HL-60/S4 treated with phorbol 12-myristate 13-acetate at 8.2 ng/mL for 4 days and 3 days (cell line): ENCODE measurements around the gene RIPK4.
"Not testable (repeated sequence)": the region's sequence is repeated elsewhere in the genome, so short reads cannot be mapped to it uniquely, and the experiment has no call there.

Experiments used
- in situ Hi-C: fragments of 300-500 bp; cut with MboI; formaldehyde crosslinking; loops from 2 replicates; pipeline ENCODE4 v1.15.0; 2022; ENCODE audit warnings: low sequenced_read_pairs

The RIPK4 gene

DNA sequence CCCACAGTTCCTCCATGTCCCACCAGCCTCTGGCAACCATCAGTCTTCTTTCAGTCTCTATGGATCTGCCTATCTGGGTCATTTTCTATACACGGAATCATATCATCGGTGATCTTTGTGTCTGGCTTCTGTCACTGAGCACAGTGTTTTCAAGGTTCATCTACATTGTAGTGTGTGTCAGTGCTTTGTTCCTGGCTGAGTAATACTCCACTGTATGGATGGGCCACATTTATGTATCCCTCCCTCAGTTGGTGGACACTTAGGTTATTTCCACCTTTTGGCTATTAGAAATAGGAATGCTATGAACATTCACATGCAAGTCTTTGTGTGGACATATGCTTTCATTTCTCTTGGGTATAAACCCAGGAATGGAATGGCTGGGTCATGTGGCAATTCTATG, 46.6 kb downstream of the RIPK4 start:
- in situ Hi-C loops = no loop called here

DNA sequence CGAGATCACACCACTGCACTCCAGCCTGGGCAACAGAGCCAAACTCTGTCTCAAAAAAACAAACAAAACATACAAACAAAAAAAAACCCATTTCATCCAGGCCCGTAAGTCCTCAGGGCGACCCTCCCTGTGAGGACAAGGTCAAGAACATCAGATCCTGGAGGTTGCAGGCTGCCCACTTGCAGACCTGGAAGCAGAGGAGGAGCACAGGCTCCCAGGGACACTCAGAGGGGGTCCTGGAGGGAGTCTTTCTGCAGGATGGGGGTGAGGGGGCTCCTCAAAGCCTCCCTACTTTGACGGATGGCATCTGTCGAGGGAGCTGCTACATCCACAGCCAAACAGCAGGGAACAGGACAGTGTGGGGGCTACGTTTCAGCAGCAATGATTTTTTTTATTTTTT, 47.2 kb downstream of the RIPK4 start:
- in situ Hi-C loops = no loop called here

DNA sequence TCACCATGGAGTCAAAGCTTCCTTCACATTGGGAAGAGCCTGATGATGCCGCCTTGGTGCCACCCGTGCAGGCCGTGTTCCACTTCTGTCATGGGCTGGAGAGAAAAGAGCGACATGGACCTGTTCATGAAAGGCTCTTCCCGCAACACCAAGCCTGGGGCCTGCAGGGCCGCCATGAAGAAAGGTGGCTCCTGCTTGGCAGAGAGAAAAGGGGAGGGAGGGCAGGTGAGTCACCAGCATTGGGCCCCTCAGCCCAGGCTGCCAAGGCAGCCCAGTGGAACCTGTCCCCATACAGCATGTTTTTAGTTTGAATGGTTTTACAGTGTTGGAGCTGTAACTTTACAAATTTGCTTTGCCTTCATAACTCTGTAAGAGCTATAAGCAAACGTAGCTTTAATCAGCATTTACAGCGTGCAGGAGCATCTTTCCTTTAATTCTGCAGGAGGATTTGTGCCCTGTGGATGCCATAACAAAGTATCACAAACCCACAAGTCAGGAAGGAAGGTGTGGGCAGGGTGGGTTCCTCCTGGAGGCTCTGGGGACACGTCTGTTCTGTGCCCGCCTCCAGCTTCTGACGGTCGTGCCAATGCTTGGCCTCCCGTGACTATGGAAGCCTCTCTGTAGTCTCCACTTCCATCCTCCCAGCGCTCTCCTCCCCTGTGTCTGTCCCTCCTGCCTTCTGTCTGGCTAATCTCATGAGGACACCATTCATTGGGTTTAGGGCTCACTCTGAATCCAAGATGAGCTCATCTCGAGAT, 49.1 kb downstream of the RIPK4 start:
- in situ Hi-C loops = no loop called here

DNA sequence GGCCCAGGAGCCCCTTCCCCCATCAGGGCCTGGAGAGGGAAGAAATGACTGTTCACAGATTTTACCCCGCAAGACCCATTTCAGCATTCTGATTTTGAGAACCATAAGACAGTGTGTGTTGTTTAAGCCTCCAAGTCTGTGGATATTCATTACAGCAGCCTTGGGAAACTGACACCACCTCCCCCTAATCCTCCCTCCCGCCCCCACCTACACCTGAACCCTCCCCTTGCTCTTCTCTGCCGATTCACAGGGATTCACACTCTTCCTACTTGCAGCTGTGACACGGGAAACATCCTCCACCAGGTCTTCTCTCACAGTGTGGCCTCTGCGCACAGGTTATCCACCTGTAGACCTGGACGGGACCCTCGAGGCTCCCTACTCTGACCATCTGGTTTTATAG, 50.1 kb downstream of the RIPK4 start:
- in situ Hi-C loops = no loop called here

DNA sequence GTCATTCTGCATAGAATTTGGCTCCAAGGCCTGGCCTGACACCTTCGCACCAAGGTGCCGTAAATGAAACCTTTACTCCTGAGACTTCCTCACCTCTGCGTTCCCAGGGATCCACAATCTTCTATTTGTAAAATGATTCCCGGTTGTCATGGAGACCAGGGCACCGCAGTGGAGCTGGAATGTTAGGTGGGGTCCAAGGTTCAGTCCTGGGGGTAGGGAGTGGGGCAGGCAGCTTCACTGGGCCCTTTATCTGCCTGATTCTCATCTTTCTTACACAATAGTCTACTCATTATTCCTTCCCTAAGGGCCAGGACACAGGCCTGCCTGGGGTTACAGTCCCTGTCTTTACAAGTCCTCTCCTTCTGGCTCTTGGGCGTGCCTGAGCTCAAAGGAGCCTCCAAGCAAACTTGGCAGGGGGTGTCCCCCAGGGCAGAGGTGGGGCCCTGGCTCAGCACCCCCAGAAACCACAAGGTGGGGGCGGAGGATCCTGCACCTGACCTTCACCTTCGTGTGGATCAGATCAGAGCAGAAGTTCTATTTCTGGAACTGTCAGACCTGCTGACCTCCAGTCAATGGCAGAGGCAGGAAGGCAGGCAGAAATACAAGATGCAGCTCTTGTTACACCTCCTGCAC, 51.1 kb downstream of the RIPK4 start:
- in situ Hi-C loops = no loop called here

DNA sequence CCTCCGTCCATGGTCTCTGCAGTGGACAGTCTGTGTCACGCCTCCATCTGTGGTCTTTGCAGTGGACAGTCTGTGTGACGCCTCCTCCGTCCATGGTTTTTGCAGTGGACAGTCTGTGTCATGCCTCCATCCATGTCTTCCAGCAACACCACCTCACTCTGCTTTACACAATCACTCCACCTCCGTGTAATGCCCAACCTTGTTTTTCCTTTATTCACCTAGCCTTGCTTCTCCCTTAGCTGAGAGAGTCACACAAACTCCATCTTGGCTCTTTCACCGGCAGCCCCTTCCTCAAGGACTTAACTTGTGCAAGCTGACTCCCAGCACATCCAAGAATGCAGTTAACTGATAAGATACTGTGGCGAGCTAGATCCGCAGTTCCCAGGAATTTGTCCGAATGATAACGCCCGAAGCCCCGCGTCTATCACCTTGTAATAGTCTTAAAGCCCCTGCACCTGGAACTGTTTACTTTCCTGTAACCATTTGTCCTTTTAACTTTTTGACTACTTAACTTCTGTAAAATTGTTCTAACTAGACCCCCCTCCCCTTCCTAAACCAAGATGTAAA, 52.5 kb downstream of the RIPK4 start:
- in situ Hi-C loops = not testable (repeated sequence)

DNA sequence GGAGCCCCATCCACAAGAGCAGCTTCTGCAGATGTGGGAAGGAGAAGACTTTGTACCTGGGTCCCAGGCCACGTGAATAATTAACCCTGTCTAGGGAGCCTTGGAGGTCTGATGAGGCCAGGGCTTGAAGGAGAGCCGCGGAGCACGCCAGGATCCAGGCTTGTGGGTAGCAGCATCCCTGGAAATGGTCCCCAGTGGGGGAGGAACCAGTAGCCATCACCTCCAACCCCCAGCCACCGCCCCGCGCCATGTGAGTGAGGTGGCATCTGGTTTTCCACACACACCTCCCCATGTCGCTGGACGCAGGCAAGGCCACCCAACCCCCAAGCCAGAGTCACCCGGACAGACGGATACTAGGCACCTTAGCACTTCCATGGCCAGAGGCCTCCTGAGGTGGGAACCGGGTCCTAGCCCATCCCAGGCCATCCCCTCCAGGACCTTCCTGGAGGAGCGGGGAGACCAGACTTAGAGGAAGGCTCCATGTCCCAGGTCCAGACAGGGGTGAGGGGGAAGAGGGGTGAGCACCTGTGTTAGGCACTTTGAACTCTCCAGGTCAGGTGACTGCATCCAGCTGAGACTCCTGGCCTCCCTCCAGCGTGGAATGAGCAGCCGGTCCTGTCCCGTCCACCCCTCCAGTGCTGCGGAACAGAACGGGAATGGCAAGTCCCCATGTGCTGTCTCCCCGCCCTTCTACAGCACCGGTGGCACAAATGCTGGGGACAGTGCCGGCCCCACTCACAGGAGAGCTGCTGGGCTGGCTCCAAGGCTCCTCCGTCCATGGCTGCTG, 53.2 kb downstream of the RIPK4 start:
- in situ Hi-C loops = no loop called here

DNA sequence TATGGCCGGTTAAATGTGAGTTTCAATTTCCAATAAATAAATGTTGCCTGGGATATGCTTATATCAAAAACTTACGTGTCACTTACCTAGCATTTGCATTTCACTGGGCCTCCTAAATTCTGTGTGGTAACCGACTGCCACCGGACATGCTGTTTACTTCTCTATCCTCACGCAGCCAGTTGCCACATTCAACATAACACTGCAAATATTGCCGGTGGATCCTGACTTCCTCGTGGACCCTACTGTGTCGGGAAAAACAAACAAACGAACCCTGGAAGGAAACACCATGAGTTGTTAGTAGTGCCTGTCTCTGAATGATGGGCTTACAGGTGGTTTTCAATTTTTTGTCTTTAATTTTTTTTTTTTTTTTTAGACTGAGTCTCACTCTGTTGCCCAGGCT, 54.1 kb downstream of the RIPK4 start:
- in situ Hi-C loops = no loop called here

DNA sequence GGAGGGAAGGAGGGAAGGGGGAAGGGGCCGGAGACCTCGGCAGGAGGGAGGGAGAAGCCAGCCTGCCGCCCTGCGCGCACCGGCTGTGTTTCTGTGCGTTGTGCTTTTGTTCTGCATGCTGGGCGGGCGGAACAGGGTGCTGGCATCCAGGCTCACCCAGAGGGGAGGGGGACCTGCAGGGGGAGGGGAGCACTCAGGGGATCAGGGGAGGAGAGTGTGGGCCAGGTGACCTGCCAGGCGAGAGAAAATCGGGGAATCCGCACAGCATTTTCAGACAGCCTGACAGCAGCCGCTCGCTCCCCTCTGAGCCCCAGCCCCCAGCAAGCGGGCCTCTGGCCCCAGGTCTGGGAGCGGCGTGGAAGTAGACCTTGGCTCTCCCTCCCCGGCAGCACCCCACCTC, 54.7 kb downstream of the RIPK4 start:
- in situ Hi-C loops = no loop called here

DNA sequence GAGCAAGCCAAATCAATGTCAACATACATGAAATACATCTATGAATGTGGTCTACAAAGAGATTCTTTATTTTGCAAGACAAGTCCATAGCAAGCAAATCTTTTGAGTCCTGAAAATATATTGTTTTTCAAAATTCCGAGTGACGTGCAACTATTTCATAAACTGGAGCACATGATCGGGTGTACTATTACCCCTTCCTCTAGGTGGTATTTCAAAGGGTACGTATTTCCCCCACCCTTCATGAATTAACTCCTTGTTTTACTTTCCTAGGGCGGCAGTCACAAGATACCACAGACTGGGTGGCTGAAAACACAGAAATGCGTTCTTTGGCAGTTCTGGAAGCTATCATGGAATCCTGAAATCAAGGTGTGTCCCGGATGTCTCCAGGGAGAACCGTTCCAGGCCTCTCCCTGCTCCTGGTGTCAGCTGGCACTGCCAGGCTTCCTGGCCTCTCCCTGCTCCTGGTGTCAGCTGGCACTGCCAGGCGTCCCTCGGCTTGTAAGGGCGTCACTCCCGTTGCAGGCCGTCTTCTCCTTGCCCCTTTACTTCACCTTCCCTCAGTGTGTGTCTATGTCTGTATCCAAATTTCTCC, 55.3 kb downstream of the RIPK4 start:
- in situ Hi-C loops = no loop called here

DNA sequence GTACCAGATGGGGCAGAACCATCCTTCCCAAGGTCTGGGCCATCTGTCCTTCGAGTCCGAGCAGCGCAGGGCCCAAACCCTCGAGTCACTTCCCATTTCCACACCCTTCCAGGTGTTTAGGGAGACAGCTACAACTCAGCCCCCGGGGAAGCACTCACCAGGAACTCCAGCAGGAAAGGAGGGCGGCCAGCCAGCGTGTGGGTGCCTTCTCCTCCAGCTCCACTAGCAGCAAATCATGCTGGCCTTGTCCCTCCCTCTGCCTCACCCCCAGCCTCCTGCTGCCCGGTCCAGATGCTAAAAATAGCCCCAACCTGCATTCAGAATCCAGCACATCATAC, 56.1 kb downstream of the RIPK4 start:
- in situ Hi-C loops = no loop called here

DNA sequence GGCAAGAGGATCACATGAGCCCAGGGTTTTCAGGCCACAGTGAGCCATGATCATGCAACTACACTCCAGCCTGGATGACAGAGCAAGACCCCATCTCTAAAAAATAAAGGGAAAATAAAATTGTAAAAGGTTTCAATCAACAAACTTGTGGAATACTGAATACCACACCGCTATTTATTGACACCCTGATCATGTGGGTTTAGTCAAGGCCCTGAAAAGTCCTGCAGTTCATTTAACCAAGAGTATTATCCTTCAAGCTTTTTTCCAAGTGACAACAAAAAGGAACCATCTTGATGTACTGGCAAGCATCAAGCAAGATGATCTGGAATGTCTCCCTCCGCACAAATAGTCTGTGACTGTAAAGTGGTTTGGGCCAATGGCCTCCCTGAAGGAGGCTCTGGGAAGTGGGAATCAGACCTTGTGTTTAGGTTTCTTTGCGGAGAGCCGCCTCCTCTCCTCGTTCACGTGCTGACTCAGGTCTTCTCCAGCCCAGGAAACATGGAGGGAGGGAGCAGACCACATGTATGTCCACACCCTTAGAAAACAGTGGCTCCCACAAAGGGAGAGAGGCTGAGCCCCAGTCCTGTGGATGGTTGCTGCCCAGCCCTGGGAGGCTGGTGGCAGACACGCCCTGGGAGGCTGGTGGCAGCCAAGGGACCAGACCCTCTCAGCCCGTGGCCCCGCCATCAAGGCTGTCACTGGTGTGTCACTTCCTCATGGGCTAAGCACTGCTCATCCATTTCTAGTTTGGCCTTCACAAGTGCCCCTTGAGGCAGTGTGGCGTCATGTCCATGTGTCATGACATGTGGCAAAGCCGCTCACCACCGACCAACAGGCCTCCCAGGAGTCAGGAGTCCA, 56.7 kb downstream of the RIPK4 start:
- in situ Hi-C loops = no loop called here

DNA sequence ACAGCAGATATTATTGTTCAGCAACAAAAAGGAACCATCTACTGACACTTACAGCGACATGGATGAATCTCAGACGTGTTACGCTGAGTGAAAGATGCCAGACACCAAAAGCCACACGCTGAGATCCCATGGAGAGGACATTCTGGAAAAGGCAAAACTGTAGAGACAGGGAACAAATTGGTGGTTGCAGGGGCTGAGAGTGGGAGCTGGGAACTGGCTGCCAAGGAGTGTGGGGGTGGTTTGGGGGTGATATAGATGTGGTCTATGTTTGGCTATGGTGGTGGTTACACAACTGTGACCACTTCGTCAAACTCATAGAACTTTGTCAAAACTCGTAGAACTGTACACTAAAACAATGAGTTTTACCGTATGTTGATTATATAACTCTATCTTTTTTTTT, 57.7 kb downstream of the RIPK4 start:
- in situ Hi-C loops = no loop called here

DNA sequence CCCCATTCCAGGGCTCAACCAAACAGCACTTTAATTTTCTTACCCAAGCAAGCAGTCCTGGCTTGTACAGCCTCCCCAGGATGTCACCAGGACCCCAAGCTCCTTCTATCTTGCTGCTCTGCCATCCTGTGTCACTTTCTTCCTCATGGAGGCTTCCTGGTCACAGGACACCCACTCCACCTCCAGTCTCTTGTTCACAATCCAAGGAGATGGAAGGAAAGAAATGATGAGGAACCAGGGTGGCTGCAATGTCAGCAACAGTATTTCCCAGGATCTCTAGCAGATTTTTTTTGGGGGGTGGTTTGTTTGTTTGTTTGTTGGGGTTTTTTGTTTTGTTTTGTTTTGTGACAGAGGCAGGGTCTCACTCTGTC, 58.9 kb downstream of the RIPK4 start:
- in situ Hi-C loops = no loop called here

DNA sequence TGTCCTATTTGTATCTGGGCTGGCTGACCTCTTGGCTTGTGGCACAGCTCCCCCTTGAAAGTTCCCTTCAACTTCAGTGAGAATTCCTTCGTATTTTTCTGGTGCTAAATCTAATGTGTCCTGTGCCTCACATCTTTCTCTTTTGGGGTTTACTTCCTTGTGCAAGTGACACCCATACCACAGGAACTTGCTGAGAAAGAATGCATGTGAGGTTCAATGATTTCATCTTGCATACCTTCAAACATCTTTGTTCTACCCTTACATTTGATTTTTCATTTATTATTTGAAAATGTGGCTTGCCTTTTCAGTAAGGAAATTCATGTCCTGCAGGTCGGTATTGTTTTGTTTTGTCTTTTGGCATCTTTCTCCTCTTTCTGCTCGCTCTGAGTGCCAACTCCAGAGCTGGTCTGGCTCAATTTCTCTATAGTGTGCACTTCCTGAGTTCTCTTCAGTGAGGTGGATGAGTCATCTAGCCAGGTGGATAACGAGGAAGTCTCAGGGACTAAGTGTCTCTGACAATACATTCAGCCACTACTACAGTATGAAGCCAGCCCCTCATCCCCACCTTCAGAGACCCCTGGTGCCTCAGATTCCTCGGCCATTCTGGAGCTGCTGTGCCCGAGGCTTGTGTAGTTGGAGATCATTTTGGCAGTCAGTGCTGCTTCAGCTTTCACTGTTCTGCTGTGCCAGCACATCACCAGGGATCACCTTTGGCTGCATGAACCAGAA, 59.5 kb downstream of the RIPK4 start:
- in situ Hi-C loops = no loop called here

DNA sequence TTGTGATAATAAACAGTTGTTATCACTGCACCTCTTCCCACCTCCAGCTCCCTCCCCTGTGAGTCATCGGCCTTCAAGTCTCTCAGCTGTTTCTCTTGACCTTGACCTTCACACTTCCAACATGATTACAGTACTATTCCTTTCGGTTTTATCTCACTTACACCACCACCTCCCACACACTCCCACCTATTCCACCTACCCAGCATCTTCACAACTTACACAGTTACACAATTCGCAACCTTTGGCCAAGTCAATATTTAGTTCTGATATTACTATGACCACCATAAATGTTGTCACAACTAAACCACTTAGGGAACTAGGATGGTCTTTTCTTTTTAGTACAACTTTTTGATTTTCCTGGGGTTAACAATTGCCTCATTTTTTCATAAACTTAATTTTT, 60.2 kb downstream of the RIPK4 start:
- in situ Hi-C loops = no loop called here

DNA sequence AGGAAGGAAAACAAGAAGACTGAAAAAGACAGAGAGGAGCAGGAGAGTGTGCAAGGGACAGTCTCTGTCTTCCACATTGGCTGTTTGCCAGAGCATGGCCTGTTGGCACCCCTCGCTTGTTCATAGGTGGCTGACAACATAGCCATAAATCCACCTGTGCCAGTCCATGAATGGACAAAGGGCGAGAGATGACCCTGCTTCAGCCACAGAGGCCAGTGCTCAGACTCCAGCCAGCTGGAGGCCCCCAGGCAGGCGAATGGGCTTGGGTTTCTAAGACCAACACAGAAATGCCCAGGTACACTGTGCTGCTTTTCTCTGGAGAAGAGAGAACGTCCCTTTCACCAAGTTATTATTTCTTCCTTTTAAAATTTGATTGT, 60.6 kb downstream of the RIPK4 start:
- in situ Hi-C loops = no loop called here

DNA sequence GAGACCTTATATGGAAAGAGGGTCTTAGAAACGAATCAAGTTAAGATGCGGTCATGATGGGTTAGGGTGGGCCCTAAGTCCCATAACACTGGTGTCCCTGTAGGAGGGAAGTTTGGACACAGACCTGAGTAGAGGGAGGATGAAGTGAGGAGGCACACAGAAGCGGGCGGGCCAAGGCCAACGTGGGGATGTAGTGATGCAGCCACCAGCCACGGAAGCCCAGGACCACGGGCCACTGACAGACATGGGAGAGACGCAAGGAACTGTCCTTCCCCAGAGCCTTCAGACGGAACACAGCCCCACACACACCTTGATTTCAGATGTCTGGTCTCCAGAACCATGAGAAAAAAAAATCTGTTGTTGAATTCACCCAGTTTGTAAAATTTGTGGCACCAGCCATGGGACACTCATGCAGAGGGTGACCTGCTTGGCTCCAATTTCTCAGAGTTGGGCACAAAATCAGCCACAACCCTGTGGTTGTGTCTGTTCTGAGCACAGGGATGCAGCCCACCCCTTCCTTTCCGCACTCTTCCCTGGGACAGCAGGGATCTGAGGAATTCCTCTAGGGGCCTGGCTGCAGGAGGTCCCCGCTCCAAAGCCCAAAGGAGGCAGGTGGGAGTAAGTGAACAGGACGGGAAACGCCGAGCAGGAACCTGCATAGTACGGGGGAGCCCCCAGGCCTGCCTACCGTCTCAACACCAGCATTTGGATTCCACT, 61.1 kb downstream of the RIPK4 start:
- in situ Hi-C loops = no loop called here

DNA sequence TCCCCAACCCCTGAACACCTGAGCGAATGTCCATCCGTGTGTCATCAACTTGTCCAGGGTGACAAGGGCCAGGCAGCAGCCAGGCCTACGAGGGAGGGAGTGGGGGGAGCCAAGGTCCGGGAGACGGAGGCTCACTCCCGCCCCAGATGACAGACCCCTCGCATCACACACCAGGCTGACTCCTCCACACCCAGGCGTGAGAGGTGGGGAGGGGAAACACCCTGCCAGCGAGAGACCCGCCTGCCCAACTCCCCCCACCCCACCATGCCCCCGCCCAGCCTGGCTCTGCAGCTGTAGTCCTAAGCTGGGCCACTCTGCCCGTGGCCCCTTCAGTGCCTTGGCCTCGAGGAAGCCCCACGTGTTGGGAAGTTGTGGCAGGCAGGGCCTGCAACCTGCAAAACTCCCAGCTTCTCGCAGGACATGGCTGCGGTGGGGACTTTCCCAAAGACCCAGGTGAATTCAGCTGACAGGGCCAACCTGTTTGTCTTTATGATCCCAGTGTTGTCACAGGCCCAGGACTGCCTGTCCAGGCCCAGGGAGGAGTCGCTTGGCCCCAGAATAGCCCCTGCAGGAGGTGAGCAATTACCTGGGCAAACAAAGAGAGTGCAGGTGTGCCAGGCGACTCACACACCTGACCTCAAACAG, 62.9 kb downstream of the RIPK4 start:
- in situ Hi-C loops = no loop called here
